Heart left ventricle (tissue), 16 donors: ENCODE measurements around the gene CHCHD6. TPM values are rescaled to one million over a fixed set of nuclear protein-coding genes. Genes with fewer than 3 reads are reported as not detected.
A peak's percentile ranks its signal among the peaks of the same experiment; 100 is the strongest.

Experiments
- ATAC-seq, 4 donors: fragments of 200-7000 bp; cut with Tn5 transposase; one replicate each; pipeline ENCODE4 v1.9.1; 2020 to 2022; ENCODE audit warnings: moderate library complexity in 4 of 4, mild to moderate bottlenecking in 3 of 4, moderate number of reproducible peaks in 1 of 4
- DNase-seq, 5 donors: peaks; one replicate each; pipeline ENCODE4 v3.0.0-alpha.2; 2020
- H3K27ac ChIP-seq, 12 donors: fragments of 200-600 bp; sonication (generic) in 4 of 12; one replicate each; pipeline versions ENCODE4 v1.5.0 to v1.8.0; 2016 to 2022; ENCODE audit warnings: mild to moderate bottlenecking in 2 of 12
- H3K27me3 ChIP-seq, 9 donors: fragments of 200-600 bp; sonication (generic) in 2 of 9; one replicate each; pipeline versions ENCODE4 v1.5.1 to v1.8.0; 2016 to 2022; ENCODE audit warnings: mild to moderate bottlenecking in 3 of 9
- H3K36me3 ChIP-seq, 9 donors: fragments of 200-600 bp; sonication (generic) in 2 of 9; one replicate each; pipeline versions ENCODE4 v1.5.0 to v1.8.0; 2018 to 2022; ENCODE audit warnings: mild to moderate bottlenecking in 2 of 9
- H3K4me1 ChIP-seq, 12 donors: fragments of 200-600 bp; sonication (generic) in 4 of 12; one replicate each; pipeline versions ENCODE4 v1.5.0 to v1.8.0; 2016 to 2022; ENCODE audit warnings: mild to moderate bottlenecking in 3 of 12
- H3K4me3 ChIP-seq, 12 donors: fragments of 200-600 bp; sonication (generic) in 4 of 12; one replicate each; pipeline versions ENCODE4 v1.5.0 to v1.8.0; 2017 to 2022; ENCODE audit warnings: mild to moderate bottlenecking in 9 of 12, moderate library complexity in 4 of 12
- H3K9me3 ChIP-seq, 12 donors: fragments of 200-600 bp; sonication (generic) in 4 of 12; one replicate each; pipeline versions ENCODE4 v1.5.0 to v1.8.0; 2016 to 2022; ENCODE audit warnings: mild to moderate bottlenecking in 1 of 12
- CTCF ChIP-seq, 12 donors: fragments of 200-600 bp; sonication (generic) in 4 of 12; IDR thresholded peaks; one replicate each; pipeline versions ENCODE4 v1.5.0 to v1.8.0; 2018 to 2022; ENCODE audit warnings: antibody characterized with exemption in 12 of 12, mild to moderate bottlenecking in 5 of 12
- POLR2A ChIP-seq, 2 donors: fragments of 450-650 bp; IDR thresholded peaks; one replicate each; pipeline ENCODE4 v1.6.1; 2017; ENCODE audit warnings: antibody characterized with exemption in 2 of 2, mild to moderate bottlenecking in 2 of 2, moderate library complexity in 2 of 2
- WGBS, 4 donors: extraction: QIAGEN DNeasy Blood & Tissue Kit in 2 of 4; methylation state at CpG; one replicate each; pipeline versions ENCODE4 v1.1.5 to v1.1.7; 2013 to 2018; 5-methylcytosine and 5-hydroxymethylcytosine counted together
- intact Hi-C, 10 donors: fragments of 100-400 bp; cut with DNase I; formaldehyde crosslinking; loops; one replicate each; pipeline versions ENCODE4 v1.11.1 to v1.14.2; 2022
- polyA plus RNA-seq, 2 donors: library from polyadenylated mRNA; stranded (reverse); fragments of 200-250 nt; gene quantifications; one replicate each; pipeline ENCODE4 v1.2.3, GENCODE V29; 2013
- total RNA-seq, 9 donors: library from RNA; depleted of rRNA in 2 of 9; stranded (reverse); fragments of >200 nt in 2 of 9; fragmentation: NEBNext Ultra II Directional in 3 of 9; extraction: Animal tissue kit (Norgen Biotek cat#: 25700) in 3 of 9; gene quantifications; one replicate each; pipeline versions ENCODE4 v1.1.0 to v1.2.4, GENCODE V29; 2016 to 2023
- donor health status: ischemic (EF 13 %, LVEDD 7.1; RV severe dilation, severe dysfunction).
- donor health status: healthy with polysubstance abuse.
- donor health status: DM: no; HTN: yes; CAD: no.
- donor health status: DM: no; HTN: no; CAD: no.
- donor health status: ischemic (EF 25% LVEDD 6.9; RV normal size, moderate dysfunction).
- donor health status: ischemic (EF 25% LVEDD 5.7; RV mildly dilated, moderate dysfunction).
- donor health status: healthy.
- donor health status: DM: yes; HTN: yes; CAD: no.
- donor health status: ischemic (EF 35%, LVEDD 5.7; RV mildly dilated, moderate dysfunction).
- donor health status: nonischemic (EF 11% LVEDD 7.7; RV severe dilation, severe dysfunction).
- donor health status: DM: yes; HTN: yes; CAD: no.
- donor health status: PGD.
- donor health status: ischemic (EF 29% LVEDD 5.4; RV normal size, mild dysfunction).
- donor health status: nonischemic (EF 23%, LVEDD 6.1; RV moderate dilation, normal function).

Gene CHCHD6
- total and polyA plus RNA-seq, 11 donors, result 7.7 to 29.3 (median 11.6) TPM

DNA sequence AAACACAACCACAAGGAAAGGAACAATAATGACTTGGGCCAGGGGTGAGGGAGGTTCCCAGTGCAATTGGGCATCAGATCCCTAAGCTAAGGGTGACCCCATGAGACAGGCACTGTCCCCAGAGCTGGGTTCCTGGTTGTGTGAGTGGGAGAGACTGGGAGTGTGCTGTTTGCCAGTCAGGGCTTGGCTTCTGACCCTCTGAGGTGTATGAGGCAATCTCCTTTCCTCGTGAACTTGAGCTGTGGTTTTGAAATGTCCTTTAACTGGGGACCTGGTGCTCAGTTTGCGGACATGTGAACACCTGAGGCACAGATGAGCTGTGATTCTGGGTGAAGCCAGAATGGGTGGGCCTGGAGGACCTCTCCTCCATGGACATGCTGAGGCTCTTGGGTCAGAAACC lies 220.4 kb downstream of the CHCHD6 start:
- no peak for ATAC-seq
- H3K9me3 ChIP-seq, result peaks cover 0 to 11% (median 0%) of the 10 kb centered on the region in 12 donors
- WGBS, 4 donors, result 88 to 95% (median 92%) methylated on average over 2 of the region's 2 CpGs
- TF ChIP-seq CTCF (IDR thresholded peaks at IDR 0.05) (no peak), POLR2A (IDR thresholded peaks at IDR 0.05) (no peak)
- H3K4me3 ChIP-seq, result no peak overlapping the region
- peaks cover 0 to 26% (median 0%) of the 10 kb centered on the region in 9 donors for H3K27me3 ChIP-seq
- DNase-seq, result no peak
- H3K4me1 ChIP-seq, result peaks cover 0 to 50% (median 28%) of the 10 kb centered on the region in 12 donors
- intact Hi-C loops, result no loop called here
- no peak overlapping the region for H3K27ac ChIP-seq
- H3K36me3 ChIP-seq, result no peaks in the 10 kb centered on the region

DNA sequence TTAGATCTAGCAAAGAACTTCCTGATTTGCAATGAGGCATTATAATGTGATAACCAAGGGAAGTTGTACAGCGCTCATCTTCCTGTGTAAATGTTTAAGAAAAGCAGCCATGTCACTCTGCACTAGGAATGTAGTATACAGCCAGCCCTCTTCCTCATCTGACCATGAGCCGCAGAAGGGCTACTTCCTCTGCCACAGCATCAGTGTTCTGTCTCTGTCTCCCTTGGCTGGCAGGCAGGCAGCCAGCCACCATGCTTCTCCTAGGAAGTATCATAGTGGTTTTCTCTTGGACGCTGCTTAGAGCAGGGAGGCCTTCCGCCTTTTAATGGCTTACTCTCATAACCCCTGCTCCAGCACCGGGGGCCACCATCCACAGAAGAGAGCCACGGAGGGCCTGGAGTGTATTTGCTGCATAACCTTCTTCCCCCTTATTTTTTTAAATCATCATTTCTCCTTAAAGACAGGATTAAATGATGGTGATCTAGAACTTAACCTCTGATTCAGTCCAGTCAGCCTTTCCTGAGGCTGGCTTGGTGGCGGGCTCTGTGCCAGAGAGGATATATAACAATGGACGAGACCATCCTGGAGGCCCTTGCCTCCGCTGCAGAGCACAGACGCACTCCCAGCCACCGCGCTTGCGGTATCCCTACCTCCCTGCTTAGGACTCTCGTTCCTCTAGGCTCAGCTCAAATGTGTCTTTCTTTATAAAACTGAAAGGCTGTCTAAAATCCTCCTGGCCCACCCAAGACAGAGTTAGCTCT lies 221.6 kb downstream of the CHCHD6 start:
- TF ChIP-seq CTCF (IDR thresholded peaks at IDR 0.05), result no peak
- TF ChIP-seq POLR2A (IDR thresholded peaks at IDR 0.05), result no peak
- Histone ChIP-seq H3K4me1 (peaks cover 0 to 50% (median 28%) of the 10 kb centered on the region in 12 donors), H3K4me3 (no peak overlapping the region), H3K27me3 (peaks cover 0 to 27% (median 0%) of the 10 kb centered on the region in 9 donors), H3K36me3 (no peaks in the 10 kb centered on the region), H3K27ac (peak overlapping the region in 1 of 12 donors; percentile 86), H3K9me3 (peaks cover 0 to under 1% (median 0%) of the 10 kb centered on the region in 12 donors)
- whole genome bisulfite sequencing, 4 donors, result 63 to 71% (median 65%) methylated on average over 14 of the region's 14 CpGs
- ATAC-seq, result peak in 3 of 4 donors; percentile 10 to 60 (median 39)
- peak in 4 of 5 donors; percentile 41 to 55 (median 52) for DNase-seq
- intact Hi-C loops, result no loop called here

- no peaks in the 10 kb centered on the region for H3K36me3 ChIP-seq
- ATAC-seq (peak; percentile 14 to 91 (median 79)), DNase-seq (peak; percentile 58 to 83 (median 75))
- intact Hi-C loops, result no loop called here
- no peaks in the 10 kb centered on the region for H3K9me3 ChIP-seq
- peaks cover 0 to 27% (median 0%) of the 10 kb centered on the region in 9 donors for H3K27me3 ChIP-seq
- TF ChIP-seq CTCF (IDR thresholded peaks at IDR 0.05), result peak in 6 of 12 donors; percentile 5 to 23 (median 12)
- TF ChIP-seq POLR2A (IDR thresholded peaks at IDR 0.05), result no peak
- no peak overlapping the region for H3K4me3 ChIP-seq
- WGBS, 4 donors, result 64 to 72% (median 68%) methylated on average over 11 of the region's 11 CpGs
- peaks cover 3 to 48% (median 25%) of the 10 kb centered on the region in 12 donors for H3K4me1 ChIP-seq
- peak overlapping the region in 9 of 12 donors; percentile 4 to 86 (median 50) for H3K27ac ChIP-seq
Observed at GRCh38 chr3:126926684-126927400, 222.8 kb downstream of the CHCHD6 start.

DNA sequence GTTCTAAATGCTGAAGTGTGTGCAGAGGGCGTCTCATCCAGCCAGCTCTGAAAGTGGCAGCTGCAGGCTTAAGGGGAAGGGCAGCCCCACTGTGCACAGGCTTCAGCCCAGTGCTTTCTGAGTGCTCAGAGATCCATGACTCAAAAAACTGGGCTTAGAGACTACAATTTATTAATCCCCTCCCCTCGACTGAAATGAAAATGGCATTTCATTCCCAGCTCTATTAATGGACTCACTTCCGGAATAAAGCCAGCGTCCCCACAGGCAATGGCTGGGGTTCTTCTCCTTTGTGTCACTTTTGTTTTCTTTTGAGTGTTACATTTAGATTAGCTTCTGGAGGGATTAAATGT lies 223.3 kb downstream of the CHCHD6 start:
- intact Hi-C loops, result no loop called here
- H3K4me1 ChIP-seq, result peaks cover 8 to 51% (median 30%) of the 10 kb centered on the region in 12 donors

More for the DNA sequence above, 223.3 kb downstream of the CHCHD6 start:
- H3K27ac ChIP-seq, result peak overlapping the region in 8 of 12 donors; percentile 36 to 86 (median 51)
- DNase-seq (no peak), ATAC-seq (peak in 3 of 4 donors; percentile 5 to 54 (median 17))
- 64 to 72% (median 65%) methylated on average over 4 of the region's 4 CpGs for WGBS, 4 donors
- H3K4me3 ChIP-seq, result no peak overlapping the region
- H3K27me3 ChIP-seq, result peaks cover 0 to 28% (median 0%) of the 10 kb centered on the region in 9 donors
- TF ChIP-seq CTCF (IDR thresholded peaks at IDR 0.05) (no peak), POLR2A (IDR thresholded peaks at IDR 0.05) (no peak)
- H3K36me3 ChIP-seq, result no peaks in the 10 kb centered on the region
- no peaks in the 10 kb centered on the region for H3K9me3 ChIP-seq
